LNCaP clone FGC (cell line): ENCODE results near the gene KIRREL3.

Experiments
- DNase-seq: peaks from one replicate; pipeline ENCODE4 v3.0.0-alpha.2; 2011; ENCODE audit warnings: low read depth
- H3K4me3 ChIP-seq: 2 replicates; pipeline ENCODE4 v1.5.1; 2011; ENCODE audit warnings: mild to moderate bottlenecking, low read depth, low read length, control low read depth
- CTCF ChIP-seq: IDR thresholded peaks from 2 replicates; pipeline ENCODE4 v1.5.1; 2012; ENCODE audit warnings: mild to moderate bottlenecking; ENCODE audit not compliant: control insufficient read depth, insufficient read depth; ENCODE audit errors: extremely low read depth

KIRREL3 gene

GRCh38 chr11:126676536-126676935 is 324.0 kb downstream of the KIRREL3 start:
- no peak for DNase-seq
- TF ChIP-seq CTCF = no peak
- no peak overlapping the region for H3K4me3 ChIP-seq

GRCh38 chr11:126673319-126673718 is 327.3 kb downstream of the KIRREL3 start:
- H3K4me3 ChIP-seq = no peak overlapping the region
- no peak for TF ChIP-seq CTCF
- no peak for DNase-seq

GRCh38 chr11:126669416-126669815 is 331.2 kb downstream of the KIRREL3 start:
- no peak overlapping the region for H3K4me3 ChIP-seq
- DNase-seq = no peak
- no peak for TF ChIP-seq CTCF

GRCh38 chr11:126664643-126665042 is 335.9 kb downstream of the KIRREL3 start:
- no peak for DNase-seq
- H3K4me3 ChIP-seq = no peak overlapping the region
- no peak for TF ChIP-seq CTCF

GRCh38 chr11:126663749-126664592 is 336.6 kb downstream of the KIRREL3 start:
- DNase-seq = no peak
- TF ChIP-seq CTCF = no peak
- H3K4me3 ChIP-seq = no peak overlapping the region

GRCh38 chr11:126662035-126662790 is 338.4 kb downstream of the KIRREL3 start:
- no peak for TF ChIP-seq CTCF
- DNase-seq = no peak
- no peak overlapping the region for H3K4me3 ChIP-seq
